SW480 (cell line): Measurements from ENCODE around the gene C2CD4A.

Experiments
- DNase-seq: peaks from one replicate; pipeline ENCODE4 v3.0.0-alpha.2; 2016; ENCODE audit warnings: low spot score

The C2CD4A gene

GRCh38 chr15:62103431-62103830, 36.7 kb downstream of the C2CD4A start:
- DNase-seq = no peak

GRCh38 chr15:62104401-62104800, 37.6 kb downstream of the C2CD4A start:
- no peak for DNase-seq

GRCh38 chr15:62104846-62105245, 38.1 kb downstream of the C2CD4A start:
- no peak for DNase-seq

GRCh38 chr15:62105266-62105665, 38.5 kb downstream of the C2CD4A start:
- DNase-seq = no peak

- DNase-seq = no peak
Observed at GRCh38 chr15:62106096-62106495, 39.3 kb downstream of the C2CD4A start.

- peak; percentile 6 for DNase-seq
Observed at GRCh38 chr15:62107571-62108121, 40.9 kb downstream of the C2CD4A start.

GRCh38 chr15:62108411-62108810, 41.6 kb downstream of the C2CD4A start:
- no peak for DNase-seq

GRCh38 chr15:62109437-62109836, 42.7 kb downstream of the C2CD4A start:
- DNase-seq = no peak

GRCh38 chr15:62109982-62110851, 43.4 kb downstream of the C2CD4A start:
- DNase-seq = no peak

GRCh38 chr15:62112081-62112480, 45.3 kb downstream of the C2CD4A start:
- no peak for DNase-seq

- DNase-seq = no peak
Observed at GRCh38 chr15:62112616-62113593, 46.1 kb downstream of the C2CD4A start.

GRCh38 chr15:62115847-62116246, 49.1 kb downstream of the C2CD4A start:
- DNase-seq = peak; percentile 26

- no peak for DNase-seq
Observed at GRCh38 chr15:62118520-62119226, 51.9 kb downstream of the C2CD4A start.

GRCh38 chr15:62119227-62119864, 52.6 kb downstream of the C2CD4A start:
- DNase-seq = peak; percentile 61

GRCh38 chr15:62119874-62120273, 53.1 kb downstream of the C2CD4A start:
- DNase-seq = no peak
